HL-60 (cell line): Measurements from ENCODE around the gene CACNG6.

Source experiments
- DNase-seq, 2 experiments: peaks; one replicate each; pipeline ENCODE4 v3.0.0-alpha.2; 2010 to 2020; ENCODE audit warnings: low read depth in 1 of 2, low spot score in 1 of 2
- H3K27ac ChIP-seq: fragments of 250-450 bp; sonication (Bioruptor Pico); replicated peaks from 2 replicates; pipeline ENCODE4 v1.5.1; 2020; ENCODE audit warnings: mild to moderate bottlenecking, moderate library complexity
- H3K27me3 ChIP-seq: fragments of 250-450 bp; sonication (Bioruptor Pico); 2 replicates; pipeline ENCODE4 v1.5.1; 2021; ENCODE audit warnings: mild to moderate bottlenecking, moderate library complexity; ENCODE audit not compliant: insufficient read depth, poor library complexity, severe bottlenecking
- H3K4me3 ChIP-seq: replicated peaks from 2 replicates; pipeline ENCODE4 v1.5.1; 2011; ENCODE audit warnings: mild to moderate bottlenecking, control low read depth, low read length; ENCODE audit not compliant: insufficient read depth
- GABPA ChIP-seq: IDR thresholded peaks from 2 replicates; pipeline ENCODE4 v1.6.1; 2012; ENCODE audit warnings: low read depth
- POLR2AphosphoS5 ChIP-seq: IDR thresholded peaks from 2 replicates; pipeline ENCODE4 v1.6.1; 2012; ENCODE audit warnings: low read depth
- REST ChIP-seq: IDR thresholded peaks from 2 replicates; pipeline ENCODE4 v1.6.1; 2012; ENCODE audit warnings: low read depth; ENCODE audit not compliant: insufficient replicate concordance
- SPI1 ChIP-seq: IDR thresholded peaks from 2 replicates; pipeline ENCODE4 v1.6.1; 2012; ENCODE audit warnings: low read depth, mild to moderate bottlenecking, borderline replicate concordance
- TF ChIP-seq, protein P1 (sequence below): IDR thresholded peaks from one replicate; pipeline ENCODE4 v1.5.1; 2011; ENCODE audit warnings: low read length, control low read depth, inconsistent platforms; ENCODE audit not compliant: insufficient read depth

Gene CACNG6

DNA sequence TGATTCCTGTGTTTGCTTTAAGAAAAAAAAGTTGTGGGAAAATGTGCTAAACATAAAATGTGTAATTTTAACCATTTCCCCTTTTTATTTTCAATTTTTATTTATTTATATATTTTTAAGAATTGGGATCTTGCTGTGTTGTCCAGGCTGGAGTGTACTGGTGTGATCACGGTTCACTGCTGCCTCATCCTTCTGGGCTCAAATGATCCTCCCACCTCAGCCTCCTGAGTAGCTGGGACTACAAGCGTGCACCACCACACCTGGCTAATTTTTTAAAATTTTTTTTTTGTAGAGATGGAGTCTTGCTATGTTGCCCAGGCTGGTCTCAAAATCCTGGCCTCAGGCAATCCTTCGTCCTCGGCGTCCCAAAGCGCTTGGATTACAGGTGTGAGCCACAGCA lies 19.0 kb downstream of the CACNG6 start:
- no peak overlapping the region for H3K27ac ChIP-seq
- H3K27me3 ChIP-seq: no peaks in the 10 kb centered on the region
- H3K4me3 ChIP-seq: no peak overlapping the region
- TF ChIP-seq REST (no peak), POLR2AphosphoS5 (no peak), SPI1 (no peak), GABPA (no peak)
- TF ChIP-seq, protein P1, sequence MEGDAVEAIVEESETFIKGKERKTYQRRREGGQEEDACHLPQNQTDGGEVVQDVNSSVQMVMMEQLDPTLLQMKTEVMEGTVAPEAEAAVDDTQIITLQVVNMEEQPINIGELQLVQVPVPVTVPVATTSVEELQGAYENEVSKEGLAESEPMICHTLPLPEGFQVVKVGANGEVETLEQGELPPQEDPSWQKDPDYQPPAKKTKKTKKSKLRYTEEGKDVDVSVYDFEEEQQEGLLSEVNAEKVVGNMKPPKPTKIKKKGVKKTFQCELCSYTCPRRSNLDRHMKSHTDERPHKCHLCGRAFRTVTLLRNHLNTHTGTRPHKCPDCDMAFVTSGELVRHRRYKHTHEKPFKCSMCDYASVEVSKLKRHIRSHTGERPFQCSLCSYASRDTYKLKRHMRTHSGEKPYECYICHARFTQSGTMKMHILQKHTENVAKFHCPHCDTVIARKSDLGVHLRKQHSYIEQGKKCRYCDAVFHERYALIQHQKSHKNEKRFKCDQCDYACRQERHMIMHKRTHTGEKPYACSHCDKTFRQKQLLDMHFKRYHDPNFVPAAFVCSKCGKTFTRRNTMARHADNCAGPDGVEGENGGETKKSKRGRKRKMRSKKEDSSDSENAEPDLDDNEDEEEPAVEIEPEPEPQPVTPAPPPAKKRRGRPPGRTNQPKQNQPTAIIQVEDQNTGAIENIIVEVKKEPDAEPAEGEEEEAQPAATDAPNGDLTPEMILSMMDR: no peak
- no peak for DNase-seq

GRCh38 chr19:54011507-54012211 lies 20.2 kb downstream of the CACNG6 start:
- DNase-seq: no peak
- H3K27me3 ChIP-seq: no peaks in the 10 kb centered on the region
- H3K4me3 ChIP-seq: no peak overlapping the region
- TF ChIP-seq SPI1: no peak
- no peak for TF ChIP-seq GABPA
- TF ChIP-seq POLR2AphosphoS5: no peak
- TF ChIP-seq, protein P1: no peak
- TF ChIP-seq REST: no peak
- no peak overlapping the region for H3K27ac ChIP-seq

DNA sequence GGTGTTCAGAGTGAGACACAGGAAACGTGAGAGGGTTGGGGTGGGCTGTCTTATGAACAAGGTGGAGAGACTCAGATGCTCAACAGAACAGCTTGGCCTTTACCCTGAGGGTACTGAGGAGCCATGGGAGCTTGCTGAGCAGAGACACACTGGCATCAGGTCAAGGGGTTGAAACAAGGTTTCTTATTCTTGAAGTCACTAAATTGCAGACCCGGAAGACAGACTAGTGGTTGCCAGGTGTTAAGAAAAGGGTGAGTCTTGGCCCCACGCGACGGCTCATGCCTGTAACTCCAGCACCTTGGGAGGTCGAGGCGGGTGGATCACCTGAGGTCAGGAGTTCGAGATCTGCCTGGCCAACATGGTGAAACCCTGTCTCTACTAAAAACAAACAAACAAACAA lies 22.4 kb downstream of the CACNG6 start:
- Histone ChIP-seq H3K27me3 (no peaks in the 10 kb centered on the region), H3K27ac (no peak overlapping the region), H3K4me3 (no peak overlapping the region)
- no peak for TF ChIP-seq GABPA
- no peak for TF ChIP-seq REST
- no peak for TF ChIP-seq SPI1
- TF ChIP-seq POLR2AphosphoS5: no peak
- TF ChIP-seq, protein P1: no peak
- no peak for DNase-seq
